Erythroblast (primary cell): ENCODE results near the gene DDO.

ENCODE experiments used
- GATA1 ChIP-seq: IDR thresholded peaks from 2 replicates; pipeline ENCODE4 v1.6.1; 2011; ENCODE audit warnings: low read depth, mild to moderate bottlenecking, control low read depth, low read length, moderate library complexity
- POLR2A ChIP-seq: IDR thresholded peaks from 2 replicates; pipeline ENCODE4 v1.6.1; 2011; ENCODE audit warnings: mild to moderate bottlenecking, low read length

DNA sequence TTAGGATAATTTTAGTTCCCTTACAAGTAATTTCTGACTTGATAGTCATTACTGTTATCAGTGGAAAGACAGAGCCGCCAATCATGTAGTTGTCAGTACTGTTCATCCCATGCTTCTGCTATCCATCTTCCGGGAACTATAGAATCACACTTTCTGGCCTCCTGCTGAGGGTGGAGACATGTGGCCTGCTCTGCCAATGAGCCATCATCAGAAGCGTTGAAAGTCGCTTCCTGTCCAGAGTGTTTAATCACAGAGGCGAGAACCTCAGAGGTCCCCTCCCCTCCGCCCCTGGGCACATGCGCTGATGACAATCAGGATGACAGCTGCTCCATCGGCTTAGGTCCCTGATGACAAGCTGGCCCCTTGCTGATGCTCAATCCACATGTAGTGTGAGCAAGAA, 3.0 kb downstream of the DDO start:
- no peak for TF ChIP-seq POLR2A
- no peak for TF ChIP-seq GATA1
